Measurements from ENCODE around the gene RRP9.

GRCh38 chr3:51969841-51970240, 28.1 kb upstream of the RRP9 start:
- no peak for TF ChIP-seq POLR2A (IDR thresholded peaks at IDR 0.05)
- TF ChIP-seq, protein P1, sequence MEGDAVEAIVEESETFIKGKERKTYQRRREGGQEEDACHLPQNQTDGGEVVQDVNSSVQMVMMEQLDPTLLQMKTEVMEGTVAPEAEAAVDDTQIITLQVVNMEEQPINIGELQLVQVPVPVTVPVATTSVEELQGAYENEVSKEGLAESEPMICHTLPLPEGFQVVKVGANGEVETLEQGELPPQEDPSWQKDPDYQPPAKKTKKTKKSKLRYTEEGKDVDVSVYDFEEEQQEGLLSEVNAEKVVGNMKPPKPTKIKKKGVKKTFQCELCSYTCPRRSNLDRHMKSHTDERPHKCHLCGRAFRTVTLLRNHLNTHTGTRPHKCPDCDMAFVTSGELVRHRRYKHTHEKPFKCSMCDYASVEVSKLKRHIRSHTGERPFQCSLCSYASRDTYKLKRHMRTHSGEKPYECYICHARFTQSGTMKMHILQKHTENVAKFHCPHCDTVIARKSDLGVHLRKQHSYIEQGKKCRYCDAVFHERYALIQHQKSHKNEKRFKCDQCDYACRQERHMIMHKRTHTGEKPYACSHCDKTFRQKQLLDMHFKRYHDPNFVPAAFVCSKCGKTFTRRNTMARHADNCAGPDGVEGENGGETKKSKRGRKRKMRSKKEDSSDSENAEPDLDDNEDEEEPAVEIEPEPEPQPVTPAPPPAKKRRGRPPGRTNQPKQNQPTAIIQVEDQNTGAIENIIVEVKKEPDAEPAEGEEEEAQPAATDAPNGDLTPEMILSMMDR (IDR thresholded peaks at IDR 0.05) = no peak
- TF ChIP-seq POLR2AphosphoS5 (IDR thresholded peaks at IDR 0.05) = no peak

Data from prostate gland (tissue), 2 donors.